Measurements from ENCODE around the gene RAB11B.
"Not testable (repeated sequence)": the region's sequence is repeated elsewhere in the genome, so short reads cannot be mapped to it uniquely, and the experiment has no call there.

The RAB11B gene

DNA sequence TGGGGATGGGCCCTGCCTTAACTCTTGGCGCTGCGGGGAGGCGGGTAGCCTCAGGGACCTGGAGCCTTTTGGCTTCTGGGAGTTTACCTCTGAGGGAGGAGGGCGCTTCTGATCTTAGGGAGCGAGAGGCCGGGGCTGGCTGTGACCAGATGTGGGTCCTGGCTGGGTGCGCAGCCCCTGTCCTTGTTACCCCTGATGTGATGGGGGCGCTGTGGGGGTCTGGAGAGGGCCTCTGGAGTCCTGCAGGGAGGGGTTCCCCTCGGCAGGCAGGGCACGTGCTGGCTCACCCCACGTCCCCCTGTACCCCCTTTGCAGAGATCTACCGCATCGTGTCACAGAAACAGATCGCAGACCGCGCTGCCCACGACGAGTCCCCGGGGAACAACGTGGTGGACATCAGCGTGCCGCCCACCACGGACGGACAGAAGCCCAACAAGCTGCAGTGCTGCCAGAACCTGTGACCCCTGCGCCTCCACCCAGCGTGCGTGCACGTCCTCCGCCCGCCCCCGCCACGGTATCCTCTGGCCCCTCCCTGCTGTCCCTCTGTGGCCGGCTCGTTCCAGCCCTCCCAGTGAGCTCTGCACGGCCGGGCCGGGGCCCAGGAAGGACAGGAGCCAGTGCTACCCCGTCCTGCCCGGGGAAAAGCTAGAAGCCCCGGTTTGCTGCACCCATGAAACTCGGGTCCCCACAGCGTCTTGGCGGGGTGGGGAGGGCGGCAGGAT, 13.1 kb downstream of the RAB11B start:
- Histone ChIP-seq H3K27me3 (ENCODE audit: control insufficient read depth in 5 of 5, insufficient read depth in 4 of 5, low read length in 5 of 5) (no peaks in the 10 kb centered on the region), H3K4me1 (ENCODE audit: control insufficient read depth in 5 of 5, insufficient read depth in 5 of 5, low read length in 5 of 5) (peaks cover 0 to 11% (median 4%) of the 10 kb centered on the region in 5 donors), H3K36me3 (ENCODE audit: control insufficient read depth in 5 of 5, insufficient read depth in 5 of 5, low read length in 5 of 5) (peaks cover 0 to 57% (median 47%) of the 10 kb centered on the region in 5 donors), H3K9me3 (ENCODE audit: control insufficient read depth in 5 of 5, low read length in 5 of 5) (no peaks in the 10 kb centered on the region), H3K9ac (ENCODE audit: low read length in 5 of 5) (no peak overlapping the region), H3K4me3 (ENCODE audit: low read depth in 1 of 5, low read length in 5 of 5) (no peak overlapping the region), H3K27ac (ENCODE audit: low read depth, low read length) (no peak overlapping the region)

DNA sequence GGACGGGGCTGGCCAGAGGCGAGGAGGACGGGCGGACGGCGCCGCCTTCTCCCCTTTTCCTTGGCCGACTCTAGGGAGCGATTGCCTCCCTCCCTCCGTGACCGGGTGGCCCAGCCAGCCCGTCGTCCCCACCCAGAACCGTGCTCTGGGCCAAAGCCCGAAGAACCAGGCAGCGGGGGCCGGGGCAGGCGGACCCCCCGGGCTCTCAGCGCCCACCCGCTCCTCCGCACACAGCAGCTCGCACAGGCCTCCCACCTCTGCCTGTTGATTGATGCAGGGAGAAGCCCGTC, 13.6 kb downstream of the RAB11B start:
- no peaks in the 10 kb centered on the region for H3K27me3 ChIP-seq (ENCODE audit: control insufficient read depth in 5 of 5, insufficient read depth in 4 of 5, low read length in 5 of 5)
- H3K4me3 ChIP-seq (ENCODE audit: low read depth in 1 of 5, low read length in 5 of 5), result no peak overlapping the region
- H3K9me3 ChIP-seq (ENCODE audit: control insufficient read depth in 5 of 5, low read length in 5 of 5), result no peaks in the 10 kb centered on the region
- peaks cover 0 to 56% (median 44%) of the 10 kb centered on the region in 5 donors for H3K36me3 ChIP-seq (ENCODE audit: control insufficient read depth in 5 of 5, insufficient read depth in 5 of 5, low read length in 5 of 5)
- peaks cover 0 to 6% (median 0%) of the 10 kb centered on the region in 5 donors for H3K4me1 ChIP-seq (ENCODE audit: control insufficient read depth in 5 of 5, insufficient read depth in 5 of 5, low read length in 5 of 5)
- H3K9ac ChIP-seq (ENCODE audit: low read length in 5 of 5), result no peak overlapping the region
- no peak overlapping the region for H3K27ac ChIP-seq (ENCODE audit: low read depth, low read length)

DNA sequence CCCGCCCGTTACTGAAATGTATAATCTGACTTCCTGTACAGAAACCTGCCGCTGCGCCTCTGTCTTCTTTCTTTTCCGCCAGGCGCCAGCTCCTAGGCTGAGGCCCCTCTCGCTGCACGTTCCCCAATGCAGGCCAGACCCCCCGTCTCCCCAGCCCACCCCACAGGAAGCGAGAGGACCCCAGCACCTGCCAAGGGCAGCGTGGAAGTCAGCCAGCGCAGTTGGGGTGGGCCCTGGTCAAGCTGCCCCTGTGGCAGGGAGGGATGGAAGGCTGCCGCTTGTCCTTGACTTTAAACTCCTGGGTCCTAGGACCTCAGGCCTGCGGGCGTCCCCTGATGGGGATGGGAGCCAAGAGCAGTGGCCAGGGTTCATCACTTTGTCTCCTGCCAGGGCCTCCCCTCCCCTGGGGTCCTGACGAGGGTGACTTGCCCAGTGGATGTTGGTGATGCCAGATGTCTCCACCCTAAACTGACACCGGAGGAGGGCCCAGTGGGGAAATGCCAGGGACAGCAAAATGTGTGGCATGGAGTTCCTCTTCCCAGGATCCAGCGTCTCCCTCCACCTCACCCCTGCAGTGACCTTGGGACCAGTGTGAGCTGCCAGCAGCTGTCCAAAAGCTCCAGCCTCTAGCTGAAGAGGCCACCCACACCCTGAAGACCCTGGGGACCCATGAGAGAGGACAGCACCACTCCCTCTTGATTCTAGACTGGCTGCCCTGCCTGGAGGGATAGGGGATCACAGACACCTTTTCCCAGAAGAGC, 14.4 kb downstream of the RAB11B start:
- no peaks in the 10 kb centered on the region for H3K27me3 ChIP-seq (ENCODE audit: control insufficient read depth in 5 of 5, insufficient read depth in 4 of 5, low read length in 5 of 5)
- H3K4me3 ChIP-seq (ENCODE audit: low read depth in 1 of 5, low read length in 5 of 5), result no peak overlapping the region
- peaks cover 0 to 51% (median 41%) of the 10 kb centered on the region in 5 donors for H3K36me3 ChIP-seq (ENCODE audit: control insufficient read depth in 5 of 5, insufficient read depth in 5 of 5, low read length in 5 of 5)
- H3K9me3 ChIP-seq (ENCODE audit: control insufficient read depth in 5 of 5, low read length in 5 of 5), result no peaks in the 10 kb centered on the region
- H3K27ac ChIP-seq (ENCODE audit: low read depth, low read length), result no peak overlapping the region
- H3K4me1 ChIP-seq (ENCODE audit: control insufficient read depth in 5 of 5, insufficient read depth in 5 of 5, low read length in 5 of 5), result peaks cover 0 to 6% (median 0%) of the 10 kb centered on the region in 5 donors
- H3K9ac ChIP-seq (ENCODE audit: low read length in 5 of 5), result no peak overlapping the region

DNA sequence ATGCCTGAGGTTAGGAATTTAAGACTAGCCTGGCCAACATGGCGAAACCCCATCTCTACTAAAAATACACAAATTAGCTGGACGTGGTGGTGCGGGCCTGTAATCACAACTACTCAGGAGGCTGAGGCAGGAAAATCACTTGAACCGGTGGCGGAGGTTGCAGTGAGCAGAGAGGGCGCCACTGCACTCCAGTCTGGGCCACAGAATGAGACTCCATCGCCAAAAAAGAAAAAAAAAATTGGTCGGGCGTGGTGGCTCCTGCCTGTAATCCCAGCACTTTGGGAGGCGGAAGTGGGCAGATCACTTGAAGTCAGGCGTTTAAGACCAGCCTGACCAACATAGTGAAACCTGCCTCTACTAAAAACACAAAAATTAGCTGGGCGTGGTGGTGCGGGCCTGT, 20.6 kb downstream of the RAB11B start:
- not testable (repeated sequence) for H3K36me3 ChIP-seq (ENCODE audit: control insufficient read depth in 5 of 5, insufficient read depth in 5 of 5, low read length in 5 of 5); H3K9me3 ChIP-seq (ENCODE audit: control insufficient read depth in 5 of 5, low read length in 5 of 5); H3K4me3 ChIP-seq (ENCODE audit: low read depth in 1 of 5, low read length in 5 of 5); H3K9ac ChIP-seq (ENCODE audit: low read length in 5 of 5); H3K27me3 ChIP-seq (ENCODE audit: control insufficient read depth in 5 of 5, insufficient read depth in 4 of 5, low read length in 5 of 5); H3K27ac ChIP-seq (ENCODE audit: low read depth, low read length)
- H3K4me1 ChIP-seq (ENCODE audit: control insufficient read depth in 5 of 5, insufficient read depth in 5 of 5, low read length in 5 of 5), result peaks cover 4 to 24% (median 19%) of the 10 kb centered on the region in 5 donors

DNA sequence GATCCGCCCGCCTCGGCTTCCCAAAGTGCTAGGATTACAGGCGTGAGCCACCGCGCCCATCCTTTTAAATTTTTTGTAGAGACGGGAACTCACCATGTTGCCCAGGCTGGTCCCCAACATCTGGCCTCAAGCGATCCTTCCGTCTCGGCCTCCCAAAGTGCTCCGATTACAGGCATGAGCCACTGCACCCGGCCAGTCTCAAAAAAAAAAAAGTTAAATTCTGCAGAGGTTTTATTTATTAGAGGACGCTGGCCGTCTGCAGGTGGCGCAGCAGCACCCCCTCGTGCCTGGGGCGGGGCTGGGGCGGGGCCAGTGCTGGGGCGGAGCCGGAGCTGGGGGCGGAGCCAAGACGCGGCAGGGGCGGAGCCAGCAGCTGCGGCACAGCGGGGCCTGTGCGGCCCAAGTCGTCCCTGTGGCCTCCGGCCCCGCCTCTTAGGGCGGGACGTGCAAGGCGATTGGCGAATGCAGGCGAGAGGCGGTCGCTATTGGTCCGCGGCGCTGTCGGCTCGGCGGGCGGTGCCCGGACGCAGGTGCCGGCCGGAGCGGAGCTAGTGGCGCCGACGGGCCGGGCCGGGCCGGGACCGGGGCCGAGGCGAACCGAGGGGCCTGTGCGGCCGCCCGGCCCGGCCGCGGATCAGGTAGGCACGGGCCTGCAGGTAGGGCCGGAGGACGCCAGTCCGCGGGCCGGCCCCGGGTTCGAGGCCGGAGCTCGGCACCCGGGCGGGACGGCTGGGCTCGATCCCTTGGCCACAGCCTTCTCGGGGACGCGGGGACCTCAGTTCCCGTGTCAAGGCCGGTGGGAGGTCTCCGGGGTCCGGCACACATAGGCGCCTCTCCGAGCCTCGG, 22.8 kb downstream of the RAB11B start, which contains the start of gene MARCHF2:
MARCHF2 (plus strand) TSS at position 523 of the 846 bp plus-strand sequence. CDS start 8,536 bp downstream, outside the sequence.
- Histone ChIP-seq H3K4me3 (ENCODE audit: low read depth in 1 of 5, low read length in 5 of 5) (peak within 1 kb of the TSS; percentile 80 to 89 (median 86)), H3K27ac (ENCODE audit: low read depth, low read length) (no peak within 1 kb of the TSS), H3K9ac (ENCODE audit: low read length in 5 of 5) (peak within 1 kb of the TSS in 4 of 5 donors; percentile 88 to 93 (median 90)), H3K4me1 (ENCODE audit: control insufficient read depth in 5 of 5, insufficient read depth in 5 of 5, low read length in 5 of 5) (peaks cover 5 to 41% (median 27%) of the 10 kb centered on the region in 5 donors), H3K36me3 (ENCODE audit: control insufficient read depth in 5 of 5, insufficient read depth in 5 of 5, low read length in 5 of 5) (no peaks in the 10 kb centered on the region), H3K9me3 (ENCODE audit: control insufficient read depth in 5 of 5, low read length in 5 of 5) (no peaks in the 10 kb centered on the region), H3K27me3 (ENCODE audit: control insufficient read depth in 5 of 5, insufficient read depth in 4 of 5, low read length in 5 of 5) (no peaks in the 10 kb centered on the region)

DNA sequence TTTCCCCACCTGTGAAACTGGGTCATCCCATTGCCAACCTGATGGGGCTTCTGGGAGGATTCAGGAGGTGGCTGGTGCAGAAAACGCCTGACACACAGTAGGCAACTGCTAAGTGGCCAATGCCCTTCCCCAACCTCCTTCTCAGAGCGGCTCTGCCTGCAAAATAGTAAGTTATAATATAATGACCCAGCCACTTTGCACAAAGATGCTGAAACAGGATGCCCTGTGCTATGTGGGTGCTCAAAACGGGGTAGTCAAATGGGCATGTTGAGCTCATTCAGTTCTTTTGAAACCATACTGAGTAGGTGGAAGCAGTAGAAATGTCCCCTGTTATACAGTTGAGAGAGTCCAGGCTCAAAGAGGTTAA, 23.5 kb downstream of the RAB11B start:
- H3K4me3 ChIP-seq (ENCODE audit: low read depth in 1 of 5, low read length in 5 of 5), result peak overlapping the region; percentile 80 to 89 (median 86)
- H3K4me1 ChIP-seq (ENCODE audit: control insufficient read depth in 5 of 5, insufficient read depth in 5 of 5, low read length in 5 of 5), result peaks cover 6 to 47% (median 33%) of the 10 kb centered on the region in 5 donors
- no peaks in the 10 kb centered on the region for H3K9me3 ChIP-seq (ENCODE audit: control insufficient read depth in 5 of 5, low read length in 5 of 5)
- peak overlapping the region in 4 of 5 donors; percentile 88 to 93 (median 90) for H3K9ac ChIP-seq (ENCODE audit: low read length in 5 of 5)
- no peaks in the 10 kb centered on the region for H3K27me3 ChIP-seq (ENCODE audit: control insufficient read depth in 5 of 5, insufficient read depth in 4 of 5, low read length in 5 of 5)
- peaks cover 0 to 2% (median 0%) of the 10 kb centered on the region in 5 donors for H3K36me3 ChIP-seq (ENCODE audit: control insufficient read depth in 5 of 5, insufficient read depth in 5 of 5, low read length in 5 of 5)
- H3K27ac ChIP-seq (ENCODE audit: low read depth, low read length), result no peak overlapping the region

DNA sequence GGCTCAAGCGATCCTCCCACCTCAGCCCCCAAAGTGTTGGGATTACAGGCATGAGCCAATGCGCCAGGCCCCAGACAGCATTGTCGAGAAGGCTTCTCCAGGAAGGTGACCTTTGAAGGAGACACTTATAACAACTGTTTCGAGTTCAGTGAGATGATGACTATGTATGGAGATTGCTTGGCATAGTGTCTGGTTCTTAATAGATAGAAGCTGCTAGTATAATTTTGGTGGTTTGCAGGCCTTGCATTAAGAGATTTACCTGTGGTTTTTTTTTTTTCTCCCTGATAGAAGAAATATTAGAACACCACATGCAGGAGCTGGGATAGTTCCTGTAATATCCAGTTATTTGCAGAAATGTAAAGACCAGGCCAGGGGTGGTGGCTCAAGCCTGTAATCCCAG, 26.6 kb downstream of the RAB11B start:
- H3K4me3 ChIP-seq (ENCODE audit: low read depth in 1 of 5, low read length in 5 of 5), result no peak overlapping the region
- no peak overlapping the region for H3K27ac ChIP-seq (ENCODE audit: low read depth, low read length)
- H3K4me1 ChIP-seq (ENCODE audit: control insufficient read depth in 5 of 5, insufficient read depth in 5 of 5, low read length in 5 of 5), result peaks cover 6 to 52% (median 36%) of the 10 kb centered on the region in 5 donors
- no peaks in the 10 kb centered on the region for H3K9me3 ChIP-seq (ENCODE audit: control insufficient read depth in 5 of 5, low read length in 5 of 5)
- H3K9ac ChIP-seq (ENCODE audit: low read length in 5 of 5), result no peak overlapping the region
- H3K36me3 ChIP-seq (ENCODE audit: control insufficient read depth in 5 of 5, insufficient read depth in 5 of 5, low read length in 5 of 5), result peaks cover 0 to 6% (median 3%) of the 10 kb centered on the region in 5 donors
- H3K27me3 ChIP-seq (ENCODE audit: control insufficient read depth in 5 of 5, insufficient read depth in 4 of 5, low read length in 5 of 5), result no peaks in the 10 kb centered on the region

DNA sequence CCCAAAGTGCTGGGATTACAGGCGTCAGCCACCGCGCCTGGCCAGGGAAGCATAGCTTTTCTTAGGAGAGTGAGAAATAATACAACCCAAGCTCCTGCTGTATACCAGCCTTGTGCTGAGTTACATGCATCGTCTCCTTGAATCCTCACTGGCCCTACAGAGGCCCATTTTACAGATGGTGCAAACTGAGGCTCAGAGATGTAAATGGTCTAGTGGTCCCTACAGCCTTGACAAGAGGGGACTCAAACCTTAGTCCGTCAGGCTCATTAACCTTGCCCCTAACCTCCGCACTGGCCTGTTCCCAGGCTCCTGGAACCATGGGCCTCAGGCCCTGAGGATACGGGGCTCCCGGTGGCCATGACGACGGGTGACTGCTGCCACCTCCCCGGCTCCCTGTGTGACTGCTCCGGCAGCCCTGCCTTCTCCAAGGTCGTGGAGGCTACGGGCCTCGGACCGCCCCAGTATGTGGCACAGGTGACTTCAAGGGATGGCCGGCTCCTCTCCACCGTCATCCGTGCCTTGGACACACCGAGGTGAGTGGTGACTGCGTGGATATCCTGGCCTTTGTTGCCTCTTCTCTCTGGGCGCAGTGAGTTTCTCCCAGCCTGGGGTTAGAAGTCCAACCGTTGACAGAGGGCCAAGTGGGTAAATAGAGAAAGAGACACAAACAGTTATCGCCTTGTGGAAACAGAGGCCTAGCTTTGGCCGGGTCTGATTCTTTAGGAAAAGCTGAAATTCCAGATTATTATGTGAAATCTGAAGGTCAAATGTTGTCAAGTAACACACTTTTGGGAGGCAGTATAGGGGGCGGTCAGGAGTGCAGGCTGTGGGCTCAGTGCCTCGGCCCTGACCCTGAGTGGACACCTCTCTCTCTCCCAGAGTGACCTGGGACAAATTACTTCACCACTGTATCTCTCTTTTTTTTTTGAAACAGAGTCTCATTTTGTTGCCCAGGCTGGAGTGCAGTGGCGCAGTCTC, 31.6 kb downstream of the RAB11B start:
- no peak overlapping the region for H3K4me3 ChIP-seq (ENCODE audit: low read depth in 1 of 5, low read length in 5 of 5)
- H3K9ac ChIP-seq (ENCODE audit: low read length in 5 of 5), result peak overlapping the region in 3 of 5 donors; percentile 43 to 60 (median 46)
- no peaks in the 10 kb centered on the region for H3K27me3 ChIP-seq (ENCODE audit: control insufficient read depth in 5 of 5, insufficient read depth in 4 of 5, low read length in 5 of 5)
- peaks cover 8 to 42% (median 37%) of the 10 kb centered on the region in 5 donors for H3K4me1 ChIP-seq (ENCODE audit: control insufficient read depth in 5 of 5, insufficient read depth in 5 of 5, low read length in 5 of 5)
- peak overlapping the region; percentile 94 for H3K27ac ChIP-seq (ENCODE audit: low read depth, low read length)
- no peaks in the 10 kb centered on the region for H3K9me3 ChIP-seq (ENCODE audit: control insufficient read depth in 5 of 5, low read length in 5 of 5)
- H3K36me3 ChIP-seq (ENCODE audit: control insufficient read depth in 5 of 5, insufficient read depth in 5 of 5, low read length in 5 of 5), result peaks cover 0 to 17% (median 13%) of the 10 kb centered on the region in 5 donors

DNA sequence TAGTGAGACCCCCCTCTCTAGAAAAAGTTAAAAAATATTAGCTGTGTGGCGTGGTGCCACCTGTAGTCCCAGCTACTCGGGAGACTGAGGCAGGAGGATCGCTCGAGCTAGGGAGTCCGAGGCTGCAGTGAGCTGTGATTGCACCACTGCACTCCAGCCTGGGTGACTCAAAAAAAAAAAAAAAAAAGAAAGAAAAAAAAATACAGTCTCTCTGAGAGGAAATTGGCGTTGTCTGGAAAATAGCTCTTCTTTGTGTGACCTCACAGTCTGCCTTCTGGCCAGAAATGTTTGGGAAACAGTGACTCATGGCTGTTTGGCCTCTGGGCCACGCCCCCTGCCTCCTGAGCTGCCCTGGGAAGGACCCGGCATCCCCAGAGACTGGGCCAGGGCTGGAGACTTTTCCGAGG, 33.7 kb downstream of the RAB11B start:
- Histone ChIP-seq H3K4me1 (ENCODE audit: control insufficient read depth in 5 of 5, insufficient read depth in 5 of 5, low read length in 5 of 5) (peaks cover 6 to 30% (median 22%) of the 10 kb centered on the region in 5 donors), H3K27ac (ENCODE audit: low read depth, low read length) (peak overlapping the region; percentile 94), H3K9me3 (ENCODE audit: control insufficient read depth in 5 of 5, low read length in 5 of 5) (no peaks in the 10 kb centered on the region), H3K4me3 (ENCODE audit: low read depth in 1 of 5, low read length in 5 of 5) (peak overlapping the region in 4 of 5 donors; percentile 36 to 55 (median 52)), H3K9ac (ENCODE audit: low read length in 5 of 5) (peak overlapping the region; percentile 48 to 77 (median 68)), H3K36me3 (ENCODE audit: control insufficient read depth in 5 of 5, insufficient read depth in 5 of 5, low read length in 5 of 5) (peaks cover 0 to 23% (median 16%) of the 10 kb centered on the region in 5 donors), H3K27me3 (ENCODE audit: control insufficient read depth in 5 of 5, insufficient read depth in 4 of 5, low read length in 5 of 5) (no peaks in the 10 kb centered on the region)
